ENCODE results near the gene FAM184A. TPM values are rescaled to one million over a fixed set of nuclear protein-coding genes. Genes with fewer than 3 reads are reported as not detected.

Gene FAM184A
- total and polyA plus RNA-seq, 2 donors (not counting 3 experiments of a cell fraction or from before 2014, with no cell fraction given) = 0.04 to 0.84 TPM

GRCh38 chr6:119034827-119035458 is 43.5 kb downstream of the FAM184A start:
- ChIA-PET POLR2A (no interaction called here), CTCF (interaction anchor here (1.2 kb wide), 1 partner anchor 11 kb away, joined by 3 read pairs; no protein-coding TSS in a partner anchor)
- H3K27me3 ChIP-seq (ENCODE audit: control insufficient read depth in 2 of 2, insufficient read depth in 2 of 2, low read length in 2 of 2) = no peaks in the 10 kb centered on the region
- FAIRE-seq (no peak), DNase-seq (ENCODE audit: low read depth, low spot score) (peak; percentile 42)
- H3K27ac ChIP-seq (ENCODE audit: insufficient read depth, low read depth, low read length) = no peak overlapping the region
- no peak overlapping the region for H2AFZ ChIP-seq (ENCODE audit: low read depth, low read length)
- no peaks in the 10 kb centered on the region for H3K36me3 ChIP-seq (ENCODE audit: control insufficient read depth in 2 of 2, extremely low read depth in 1 of 2, insufficient read depth in 2 of 2, low read length in 2 of 2)
- H3K79me2 ChIP-seq (ENCODE audit: control insufficient read depth, insufficient read depth, low read length) = no peaks in the 10 kb centered on the region
- TF ChIP-seq GATA2 (IDR thresholded peaks at IDR 0.05; ENCODE audit: insufficient read depth, insufficient read length, low read depth, low read length) (no peak), EZH2 (IDR thresholded peaks at IDR 0.05; ENCODE audit: borderline replicate concordance, low read depth, low read length, severe bottlenecking) (no peak), CTCF (IDR thresholded peaks at IDR 0.05; ENCODE audit: extremely low read depth in 1 of 2, insufficient read depth in 1 of 2, low read depth in 1 of 2, low read length in 2 of 2) (no peak), POLR2AphosphoS5 (IDR thresholded peaks at IDR 0.05; ENCODE audit: insufficient read depth, low read depth, low read length) (no peak), MAX (IDR thresholded peaks at IDR 0.05; ENCODE audit: insufficient read depth, insufficient read length) (no peak), JUN (IDR thresholded peaks at IDR 0.05; ENCODE audit: borderline replicate concordance, insufficient read depth, insufficient read length, low read depth) (no peak), POLR2A (IDR thresholded peaks at IDR 0.05; ENCODE audit: low read depth, low read length) (no peak), MYC (IDR thresholded peaks at IDR 0.05; ENCODE audit: low read depth, low read length) (no peak), FOS (IDR thresholded peaks at IDR 0.05; ENCODE audit: borderline replicate concordance, insufficient read depth, low read length) (no peak)
- no peaks in the 10 kb centered on the region for H3K9me1 ChIP-seq (replicated peaks; ENCODE audit: control insufficient read depth, extremely low read depth, insufficient read depth, low read length)
- H3K4me1 ChIP-seq (ENCODE audit: control insufficient read depth, extremely low read depth, insufficient read depth, low read length) = no peaks in the 10 kb centered on the region
- H3K4me2 ChIP-seq (ENCODE audit: insufficient read depth, low read length) = no peak overlapping the region
- no peak overlapping the region for H3K4me3 ChIP-seq (replicated peaks in 1 of 3; ENCODE audit: insufficient read depth in 1 of 3, low read depth in 1 of 3, low read length in 3 of 3)
- H3K9me3 ChIP-seq (replicated peaks; ENCODE audit: control insufficient read depth, insufficient read depth, low read length) = no peaks in the 10 kb centered on the region
- intact Hi-C loops (cut with micrococcal nuclease) (loop anchor here (5.0 kb wide), 1 partner anchor 63 kb away; no protein-coding TSS in a partner anchor), dilution Hi-C loops (cut with MboI; ENCODE audit: extremely low pct_ligation_motif_present, low sequenced_read_pairs) (no loop called here)
- BruUV-seq (replicated peaks) = no TSS peak
- no peak overlapping the region for H3K9ac ChIP-seq (replicated peaks; ENCODE audit: extremely low read depth, insufficient read depth, low read length)
- no peaks in the 10 kb centered on the region for H4K20me1 ChIP-seq (replicated peaks; ENCODE audit: control insufficient read depth, extremely low read depth, insufficient read depth, low read length)

Data from endothelial cell of umbilical vein (primary cell).